ENCODE results near the gene STX2.

The STX2 gene

DNA sequence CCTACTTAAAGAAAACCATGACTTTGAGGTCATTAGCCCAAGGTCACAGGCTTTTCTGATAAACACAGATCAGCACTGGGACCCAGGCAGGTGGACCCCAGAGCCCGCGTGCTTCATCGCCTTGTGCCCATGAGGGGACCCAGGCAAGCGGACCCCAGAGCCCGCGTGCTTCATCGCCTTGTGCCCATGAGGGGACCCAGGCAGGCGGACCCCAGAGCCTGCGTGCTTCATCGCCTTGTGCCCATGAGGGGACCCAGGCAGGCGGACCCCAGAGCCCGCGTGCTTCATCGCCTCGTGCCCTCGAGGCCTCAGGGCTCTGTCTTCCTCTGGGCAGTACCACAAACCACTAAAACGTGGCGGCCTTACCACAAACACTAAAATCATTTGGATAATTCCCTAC, 31.7 kb downstream of the STX2 start:
- peaks cover 5% of the 10 kb centered on the region for H3K4me1 Mint-ChIP-seq (ENCODE audit: low read depth)
- H3K27me3 Mint-ChIP-seq (ENCODE audit: low read depth), result no peaks in the 10 kb centered on the region
- no peak overlapping the region for H3K4me3 Mint-ChIP-seq
- no peak overlapping the region for H3K27ac Mint-ChIP-seq
- peaks cover 35% of the 10 kb centered on the region for H3K36me3 Mint-ChIP-seq (ENCODE audit: low read depth)
- peaks cover 4% of the 10 kb centered on the region for H3K9me3 Mint-ChIP-seq

DNA sequence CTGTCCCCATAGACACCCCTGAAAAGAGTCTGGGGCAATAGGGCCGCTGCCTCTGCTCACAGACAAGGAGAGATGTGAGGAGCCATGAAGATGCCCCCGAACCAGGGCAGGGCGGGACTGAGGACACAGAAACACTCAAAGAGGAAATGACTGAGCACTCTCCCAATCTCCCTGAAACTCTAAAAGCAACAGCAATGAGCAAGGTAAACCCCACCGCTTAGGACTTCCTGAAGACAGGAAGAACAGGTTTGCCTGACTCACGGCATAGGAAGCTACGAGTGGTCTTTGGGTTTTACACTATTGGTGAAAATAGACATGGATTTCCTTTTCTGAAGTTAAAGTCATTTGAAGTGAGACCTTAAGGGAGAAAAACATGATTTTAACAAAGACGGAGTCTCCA, 32.5 kb downstream of the STX2 start:
- peaks cover 5% of the 10 kb centered on the region for H3K4me1 Mint-ChIP-seq (ENCODE audit: low read depth)
- no peak overlapping the region for H3K4me3 Mint-ChIP-seq
- H3K27ac Mint-ChIP-seq, result no peak overlapping the region
- peaks cover 4% of the 10 kb centered on the region for H3K9me3 Mint-ChIP-seq
- H3K27me3 Mint-ChIP-seq (ENCODE audit: low read depth), result no peaks in the 10 kb centered on the region
- peaks cover 34% of the 10 kb centered on the region for H3K36me3 Mint-ChIP-seq (ENCODE audit: low read depth)

DNA sequence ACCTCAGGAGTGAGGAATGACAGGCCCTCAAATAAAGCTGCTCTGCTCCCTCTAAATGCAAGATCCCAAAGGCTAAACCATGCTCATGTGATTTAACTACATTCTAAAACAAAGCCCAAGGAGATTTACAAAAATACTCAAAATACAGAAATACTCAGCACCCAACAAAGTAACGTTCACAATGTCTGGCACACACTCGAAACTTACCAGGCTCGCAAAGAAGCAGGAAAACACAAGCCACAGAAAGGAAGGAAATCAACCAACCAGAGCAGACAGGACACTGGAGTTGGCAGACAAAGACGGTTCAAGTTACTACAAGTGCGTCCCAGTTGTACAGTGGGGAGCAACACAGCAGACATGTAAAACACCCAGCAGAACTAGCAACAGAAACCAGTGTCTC, 33.4 kb downstream of the STX2 start:
- peaks cover 35% of the 10 kb centered on the region for H3K36me3 Mint-ChIP-seq (ENCODE audit: low read depth)
- H3K27me3 Mint-ChIP-seq (ENCODE audit: low read depth), result no peaks in the 10 kb centered on the region
- no peak overlapping the region for H3K4me3 Mint-ChIP-seq
- H3K9me3 Mint-ChIP-seq, result peaks cover 4% of the 10 kb centered on the region
- H3K4me1 Mint-ChIP-seq (ENCODE audit: low read depth), result peaks cover 6% of the 10 kb centered on the region
- no peak overlapping the region for H3K27ac Mint-ChIP-seq

DNA sequence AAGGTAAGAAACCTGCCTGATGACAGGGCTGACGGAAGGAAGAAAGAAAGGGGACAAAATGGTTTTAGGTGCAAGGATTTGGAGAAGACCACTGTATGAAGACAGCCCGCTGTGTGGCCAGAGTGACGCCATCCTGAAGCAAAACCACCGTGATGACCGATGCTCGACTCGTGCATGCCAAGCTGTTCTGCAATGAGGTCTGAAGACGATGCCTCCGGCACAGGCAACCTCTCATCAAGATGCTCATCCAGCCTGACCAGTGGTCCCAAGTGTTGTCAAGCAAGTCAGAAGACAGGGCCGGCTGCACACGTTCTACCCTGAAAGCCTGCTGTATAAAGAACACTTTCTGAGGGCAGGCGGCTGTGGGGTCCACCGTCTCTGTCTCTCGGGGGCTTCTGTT, 34.8 kb downstream of the STX2 start:
- Mint-ChIP-seq H3K27ac (no peak overlapping the region), H3K27me3 (ENCODE audit: low read depth) (no peaks in the 10 kb centered on the region), H3K4me1 (ENCODE audit: low read depth) (peaks cover 10% of the 10 kb centered on the region), H3K9me3 (peaks cover 4% of the 10 kb centered on the region), H3K36me3 (ENCODE audit: low read depth) (peaks cover 43% of the 10 kb centered on the region), H3K4me3 (no peak overlapping the region)

DNA sequence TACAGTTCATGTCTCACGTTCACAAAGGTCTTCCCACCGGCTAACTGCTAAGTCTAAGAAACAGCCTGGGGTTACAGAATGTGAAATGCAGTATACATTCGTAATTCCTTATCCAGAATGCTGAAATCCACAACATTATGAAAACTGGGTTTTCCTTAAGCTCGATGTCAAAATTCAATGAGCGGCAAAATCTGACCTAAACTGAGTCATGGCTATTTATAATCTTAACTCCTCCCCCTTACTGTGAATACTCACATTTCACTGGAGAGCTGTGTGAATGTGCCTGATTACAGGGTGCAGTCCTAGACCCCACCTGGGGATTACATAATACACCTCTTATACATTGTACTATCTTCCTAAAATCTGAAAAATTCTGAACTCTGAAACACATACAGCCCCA, 35.3 kb downstream of the STX2 start:
- H3K4me1 Mint-ChIP-seq (ENCODE audit: low read depth), result peaks cover 10% of the 10 kb centered on the region
- no peak overlapping the region for H3K4me3 Mint-ChIP-seq
- H3K27me3 Mint-ChIP-seq (ENCODE audit: low read depth), result no peaks in the 10 kb centered on the region
- H3K36me3 Mint-ChIP-seq (ENCODE audit: low read depth), result peaks cover 45% of the 10 kb centered on the region
- no peak overlapping the region for H3K27ac Mint-ChIP-seq
- peaks cover 4% of the 10 kb centered on the region for H3K9me3 Mint-ChIP-seq

DNA sequence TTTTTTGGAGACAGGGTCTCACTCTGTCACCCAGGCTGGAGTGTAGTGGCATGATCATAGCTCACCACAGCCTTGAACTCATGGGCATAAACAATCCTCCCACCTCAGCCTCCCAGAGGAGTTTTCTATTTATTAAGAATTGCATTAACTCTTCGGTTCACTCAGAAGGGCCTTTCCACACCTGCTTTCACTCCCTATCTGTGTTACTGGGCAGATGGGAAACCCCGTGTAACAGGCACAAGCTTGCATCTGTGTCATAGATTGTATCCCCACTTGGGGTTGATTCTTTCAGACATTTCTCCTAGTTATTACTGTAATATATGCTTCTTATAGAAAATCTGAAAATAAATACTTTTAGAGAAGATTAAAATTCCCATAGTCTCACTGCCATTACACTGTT, 38.7 kb downstream of the STX2 start:
- no peaks in the 10 kb centered on the region for H3K9me3 Mint-ChIP-seq
- peaks cover 11% of the 10 kb centered on the region for H3K4me1 Mint-ChIP-seq (ENCODE audit: low read depth)
- no peak overlapping the region for H3K4me3 Mint-ChIP-seq
- no peak overlapping the region for H3K27ac Mint-ChIP-seq
- H3K36me3 Mint-ChIP-seq (ENCODE audit: low read depth), result peaks cover 35% of the 10 kb centered on the region
- no peaks in the 10 kb centered on the region for H3K27me3 Mint-ChIP-seq (ENCODE audit: low read depth)

DNA sequence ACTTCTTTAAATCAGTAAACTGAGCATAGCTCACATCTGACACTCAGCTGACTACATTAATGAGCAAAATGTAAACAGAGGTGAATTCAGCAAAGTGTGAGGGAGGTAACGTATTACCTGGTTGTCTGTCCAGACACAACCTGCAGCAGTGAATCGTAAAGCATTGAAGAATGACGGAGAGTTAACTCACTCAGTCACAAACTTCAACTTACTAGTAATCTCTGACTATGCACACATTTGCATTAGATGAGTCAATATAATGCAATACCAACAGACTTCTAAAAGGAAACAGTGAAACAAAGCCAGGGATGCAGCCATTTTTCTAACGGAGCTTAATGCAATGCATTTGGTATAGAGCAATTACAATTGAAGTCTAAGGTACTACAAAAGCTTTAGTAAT, 40.0 kb downstream of the STX2 start:
- Mint-ChIP-seq H3K9me3 (no peaks in the 10 kb centered on the region), H3K27me3 (ENCODE audit: low read depth) (no peaks in the 10 kb centered on the region), H3K4me3 (no peak overlapping the region), H3K27ac (no peak overlapping the region), H3K36me3 (ENCODE audit: low read depth) (peaks cover 28% of the 10 kb centered on the region), H3K4me1 (ENCODE audit: low read depth) (peaks cover 11% of the 10 kb centered on the region)

DNA sequence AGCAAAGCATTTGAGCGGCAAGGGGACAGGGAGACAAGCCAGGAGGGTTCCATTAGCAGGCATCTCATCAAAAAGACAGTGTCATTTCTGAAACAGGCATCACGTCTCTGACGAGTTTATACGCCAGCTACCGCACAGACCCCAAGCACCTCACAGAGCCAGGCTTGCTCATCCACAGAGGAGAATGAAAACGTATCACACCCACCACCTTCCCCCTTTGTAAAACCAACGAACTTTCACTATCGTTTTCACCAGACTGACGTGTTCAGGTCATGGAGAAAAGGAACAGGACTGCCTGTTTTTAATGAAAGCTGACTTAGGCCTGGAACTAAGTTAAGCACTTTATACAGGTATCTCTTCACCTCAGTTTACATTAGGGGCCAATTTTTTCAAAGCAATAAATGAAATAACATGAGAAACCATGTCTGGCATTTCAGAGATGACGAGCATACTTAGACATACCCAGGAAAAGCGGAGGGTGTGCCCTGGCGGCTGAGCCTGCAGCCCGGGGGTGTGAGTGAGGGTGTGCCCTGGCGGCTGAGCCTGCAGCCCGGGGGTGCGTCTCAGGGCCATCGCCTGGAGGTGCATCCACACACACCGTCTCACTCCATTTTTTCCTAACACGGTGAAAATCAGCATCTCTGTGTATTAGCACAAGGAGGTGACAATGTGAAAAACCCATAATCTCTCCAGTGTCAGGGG, 41.9 kb downstream of the STX2 start:
- Mint-ChIP-seq H3K4me1 (ENCODE audit: low read depth) (peaks cover 11% of the 10 kb centered on the region), H3K27ac (peak overlapping the region; percentile 82), H3K9me3 (no peaks in the 10 kb centered on the region), H3K4me3 (peak overlapping the region; percentile 59), H3K36me3 (ENCODE audit: low read depth) (peaks cover 24% of the 10 kb centered on the region), H3K27me3 (ENCODE audit: low read depth) (no peaks in the 10 kb centered on the region)

DNA sequence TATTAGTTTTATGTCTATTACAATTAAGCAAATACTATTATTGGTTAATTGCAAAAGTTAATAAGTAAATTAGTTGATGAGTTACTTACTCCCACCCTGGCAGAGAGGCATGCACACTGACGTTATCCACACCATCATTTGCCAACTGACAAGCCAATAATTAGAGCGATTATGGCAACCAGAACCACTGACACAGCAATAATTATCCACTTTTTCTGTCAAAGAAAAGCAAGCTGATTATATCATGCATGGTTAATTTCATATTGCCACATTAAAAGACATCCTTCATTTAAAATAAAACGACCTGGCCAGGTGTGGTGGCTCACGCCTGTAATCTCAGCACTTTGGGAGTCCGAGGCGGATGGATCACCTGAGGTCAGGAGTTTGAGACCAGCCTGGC, 43.1 kb downstream of the STX2 start:
- Mint-ChIP-seq H3K27me3 (ENCODE audit: low read depth) (no peaks in the 10 kb centered on the region), H3K27ac (no peak overlapping the region), H3K4me3 (no peak overlapping the region), H3K9me3 (no peaks in the 10 kb centered on the region), H3K36me3 (ENCODE audit: low read depth) (peaks cover 24% of the 10 kb centered on the region), H3K4me1 (ENCODE audit: low read depth) (peaks cover 11% of the 10 kb centered on the region)

DNA sequence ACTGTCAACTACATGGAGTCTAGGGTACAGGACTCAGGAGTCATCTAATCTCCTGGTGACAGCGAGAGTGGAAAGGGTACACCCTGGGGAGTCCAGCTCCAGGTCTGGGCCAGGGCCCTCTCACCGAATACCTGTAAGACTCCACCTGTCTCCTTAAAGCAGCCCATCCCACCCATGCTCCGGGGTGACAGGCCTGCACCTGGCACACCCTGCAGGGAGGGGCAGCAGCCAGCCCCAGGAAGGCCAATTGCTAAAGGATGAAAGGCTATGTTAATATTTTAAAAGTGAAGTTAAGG, 45.5 kb downstream of the STX2 start:
- no peak overlapping the region for H3K4me3 Mint-ChIP-seq
- H3K4me1 Mint-ChIP-seq (ENCODE audit: low read depth), result peaks cover 6% of the 10 kb centered on the region
- H3K27me3 Mint-ChIP-seq (ENCODE audit: low read depth), result no peaks in the 10 kb centered on the region
- peaks cover 14% of the 10 kb centered on the region for H3K36me3 Mint-ChIP-seq (ENCODE audit: low read depth)
- no peaks in the 10 kb centered on the region for H3K9me3 Mint-ChIP-seq
- no peak overlapping the region for H3K27ac Mint-ChIP-seq

DNA sequence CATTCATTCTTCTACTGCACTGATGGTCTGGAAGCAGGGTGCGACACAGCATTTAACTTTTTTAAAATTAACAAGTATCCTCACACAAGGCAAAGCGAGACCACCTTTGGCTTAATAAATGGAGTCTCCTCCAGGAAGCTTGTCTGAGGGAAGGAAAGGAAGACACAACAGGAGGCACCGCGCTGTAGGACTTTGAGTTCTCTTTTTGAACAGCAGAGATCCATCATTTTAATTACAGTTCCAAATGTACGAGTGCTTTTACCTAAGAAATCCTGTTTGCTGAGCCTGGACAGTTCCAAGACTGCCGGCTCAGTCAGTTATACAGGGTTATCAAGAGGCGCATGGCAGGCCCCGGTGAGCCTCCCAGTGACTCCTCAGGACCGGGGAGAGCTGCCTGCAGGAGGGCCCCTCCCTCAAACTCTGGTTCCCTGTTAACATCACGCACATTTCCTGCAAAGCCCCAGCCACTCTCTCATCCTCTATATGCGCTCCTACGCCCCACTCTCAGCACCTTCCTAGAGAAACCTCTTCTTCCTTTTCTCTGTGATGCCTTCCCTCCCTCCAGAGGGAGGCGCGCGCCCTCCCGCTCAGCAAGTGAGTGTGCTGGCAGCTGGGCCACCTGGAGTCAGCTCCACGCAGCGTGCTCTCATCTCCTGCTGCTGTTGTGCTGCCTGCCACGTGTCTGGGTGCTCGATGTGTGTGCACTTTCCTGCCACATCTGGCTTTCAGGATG, 46.1 kb downstream of the STX2 start:
- Mint-ChIP-seq H3K9me3 (no peaks in the 10 kb centered on the region), H3K4me3 (no peak overlapping the region), H3K4me1 (ENCODE audit: low read depth) (peaks cover 6% of the 10 kb centered on the region), H3K27me3 (ENCODE audit: low read depth) (no peaks in the 10 kb centered on the region), H3K36me3 (ENCODE audit: low read depth) (peaks cover 17% of the 10 kb centered on the region), H3K27ac (no peak overlapping the region)

DNA sequence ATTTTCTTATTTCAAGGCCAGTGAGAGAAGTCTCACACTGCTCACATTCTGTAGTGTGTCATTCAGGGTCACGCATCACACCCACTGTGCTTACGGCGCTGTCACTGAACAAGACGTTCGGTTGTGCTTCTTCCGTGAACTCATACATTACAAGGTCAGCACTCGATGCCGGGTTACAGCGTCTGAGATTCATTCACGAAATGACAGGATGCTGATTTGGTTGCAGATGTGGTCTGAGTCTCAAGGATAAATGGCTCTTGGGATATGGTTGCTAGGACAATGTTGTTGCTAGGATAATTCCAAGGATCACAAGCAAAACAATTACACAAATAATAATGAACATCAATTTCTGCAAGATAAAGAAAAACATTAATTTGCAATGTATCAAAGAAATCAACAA, 47.4 kb downstream of the STX2 start:
- Mint-ChIP-seq H3K4me3 (no peak overlapping the region), H3K27me3 (ENCODE audit: low read depth) (no peaks in the 10 kb centered on the region), H3K27ac (no peak overlapping the region), H3K36me3 (ENCODE audit: low read depth) (peaks cover 13% of the 10 kb centered on the region), H3K9me3 (no peaks in the 10 kb centered on the region), H3K4me1 (ENCODE audit: low read depth) (peaks cover under 1% of the 10 kb centered on the region)

DNA sequence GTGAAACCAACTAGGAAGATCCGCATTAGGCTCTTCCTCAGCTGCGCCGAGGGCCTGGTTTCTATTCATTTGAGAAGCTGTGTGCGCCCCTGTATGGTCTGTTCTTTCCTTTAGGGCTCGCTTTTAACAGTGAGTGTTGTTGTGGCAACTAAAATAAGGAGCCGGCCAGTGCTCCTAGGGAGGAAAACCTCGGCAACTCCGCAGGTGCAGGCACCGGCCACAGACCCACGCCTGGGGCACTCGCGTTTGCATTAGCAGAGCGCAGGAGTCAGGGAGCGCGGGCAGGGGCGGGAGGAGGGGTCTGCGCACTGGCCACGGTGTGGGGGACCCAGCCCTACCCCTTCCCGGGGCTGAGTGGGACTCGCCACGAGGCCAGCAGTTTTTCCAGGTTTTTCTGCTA, 50.5 kb downstream of the STX2 start:
- Mint-ChIP-seq H3K4me3 (no peak overlapping the region), H3K27ac (no peak overlapping the region), H3K9me3 (peaks cover 12% of the 10 kb centered on the region), H3K27me3 (ENCODE audit: low read depth) (no peaks in the 10 kb centered on the region), H3K4me1 (ENCODE audit: low read depth) (no peaks in the 10 kb centered on the region), H3K36me3 (ENCODE audit: low read depth) (peaks cover 24% of the 10 kb centered on the region)

DNA sequence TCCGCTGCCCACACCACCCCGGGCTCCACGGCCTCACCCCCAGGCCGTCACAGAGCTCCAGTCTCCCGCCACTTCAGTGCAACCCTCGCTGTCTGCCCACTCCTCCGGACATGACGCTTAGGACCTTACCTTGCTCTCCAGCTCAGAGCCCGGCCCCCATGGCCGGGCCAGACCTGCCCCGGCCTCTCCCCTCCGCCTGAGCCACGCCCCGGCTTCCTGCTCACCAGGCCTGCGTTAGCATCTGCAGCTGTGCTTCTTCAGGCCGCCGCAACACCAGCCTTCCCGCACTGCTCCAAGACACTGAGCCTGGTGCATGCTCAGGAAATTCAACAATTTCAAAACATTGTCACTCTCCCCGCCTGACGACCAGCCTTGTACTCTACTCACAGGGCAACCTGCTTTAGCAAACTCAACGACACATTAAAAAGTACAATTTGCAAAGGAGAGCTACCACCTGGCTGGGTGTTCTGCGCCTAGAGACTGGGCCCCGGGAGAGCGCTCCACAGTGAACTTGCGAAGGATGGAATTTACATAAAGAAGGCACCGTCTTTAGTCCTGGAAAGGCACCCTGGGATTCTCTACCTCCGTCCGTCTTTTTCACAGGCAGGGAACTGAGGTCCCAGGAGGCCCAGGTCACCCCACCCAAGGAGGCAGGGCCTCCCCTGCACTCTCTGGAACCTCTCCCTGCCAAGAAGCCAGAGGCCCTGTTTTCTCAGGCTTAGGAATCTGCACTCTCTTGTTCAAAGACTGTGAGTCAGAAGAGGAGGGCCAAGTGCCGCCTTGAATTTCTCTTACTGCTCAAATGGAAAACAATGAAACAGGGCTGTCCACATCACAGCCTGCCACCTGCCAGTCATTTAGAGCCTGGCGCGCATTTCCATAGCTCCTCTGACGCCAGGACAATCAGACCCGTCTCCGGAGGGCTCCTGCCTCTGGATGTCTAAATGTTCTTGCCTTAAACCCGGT, 51.3 kb downstream of the STX2 start:
- Mint-ChIP-seq H3K36me3 (ENCODE audit: low read depth) (peaks cover 22% of the 10 kb centered on the region), H3K27ac (no peak overlapping the region)

DNA sequence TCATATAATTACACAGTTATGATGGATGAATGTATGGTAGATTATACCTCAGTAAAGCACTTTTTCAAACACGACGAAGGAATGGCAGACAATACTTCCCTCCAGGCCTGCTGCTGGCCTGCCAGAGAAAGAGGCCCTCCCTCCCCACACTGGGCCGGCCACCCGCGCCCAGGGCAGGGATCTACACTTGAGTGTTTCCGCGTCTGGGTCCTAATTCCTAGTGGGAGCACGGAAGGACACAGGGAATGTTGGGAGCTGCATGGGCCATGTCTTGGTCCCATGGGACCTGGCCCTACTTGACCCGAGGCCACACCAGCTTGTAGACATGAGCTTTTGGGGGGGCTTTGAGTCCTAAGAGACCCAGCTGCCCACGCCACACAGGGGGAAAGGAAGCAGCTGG, 52.0 kb downstream of the STX2 start:
- Mint-ChIP-seq H3K4me1 (ENCODE audit: low read depth) (no peaks in the 10 kb centered on the region), H3K4me3 (no peak overlapping the region), H3K27ac (no peak overlapping the region), H3K36me3 (ENCODE audit: low read depth) (peaks cover 22% of the 10 kb centered on the region), H3K27me3 (ENCODE audit: low read depth) (no peaks in the 10 kb centered on the region), H3K9me3 (peaks cover 12% of the 10 kb centered on the region)

More for the DNA sequence above, 51.3 kb downstream of the STX2 start:
- Mint-ChIP-seq H3K4me3 (no peak overlapping the region), H3K4me1 (ENCODE audit: low read depth) (no peaks in the 10 kb centered on the region), H3K27me3 (ENCODE audit: low read depth) (no peaks in the 10 kb centered on the region), H3K9me3 (peaks cover 12% of the 10 kb centered on the region)
